Adipocyte (in vitro differentiated cells): ENCODE measurements around the gene TP53.

Experiments
- DNase-seq: peaks from one replicate; pipeline ENCODE4 v3.0.0-alpha.2; 2015; ENCODE audit warnings: low read depth
- H3K27me3 ChIP-seq: replicated peaks from 2 replicates; pipeline ENCODE4 v1.7.0; 2013; ENCODE audit warnings: mild to moderate bottlenecking, low read length, moderate library complexity; ENCODE audit not compliant: control insufficient read depth, insufficient read depth
- H3K36me3 ChIP-seq: 2 replicates; pipeline ENCODE4 v1.7.0; 2013; ENCODE audit warnings: low read length, mild to moderate bottlenecking, moderate library complexity; ENCODE audit not compliant: control insufficient read depth, insufficient read depth, severe bottlenecking
- H3K4me1 ChIP-seq: 2 replicates; pipeline ENCODE4 v1.7.0; 2013; ENCODE audit warnings: mild to moderate bottlenecking, low read length, moderate library complexity; ENCODE audit not compliant: control insufficient read depth, insufficient read depth
- H3K4me3 ChIP-seq: 2 replicates; pipeline ENCODE4 v1.7.0; 2013; ENCODE audit warnings: mild to moderate bottlenecking, low read length, moderate library complexity
- H3K9ac ChIP-seq: 2 replicates; pipeline ENCODE4 v1.7.0; 2013; ENCODE audit warnings: mild to moderate bottlenecking, low read length, moderate library complexity
- H3K9me3 ChIP-seq: 2 replicates; pipeline ENCODE4 v1.7.0; 2013; ENCODE audit warnings: mild to moderate bottlenecking, low read length, moderate library complexity; ENCODE audit not compliant: control insufficient read depth

Gene TP53

DNA sequence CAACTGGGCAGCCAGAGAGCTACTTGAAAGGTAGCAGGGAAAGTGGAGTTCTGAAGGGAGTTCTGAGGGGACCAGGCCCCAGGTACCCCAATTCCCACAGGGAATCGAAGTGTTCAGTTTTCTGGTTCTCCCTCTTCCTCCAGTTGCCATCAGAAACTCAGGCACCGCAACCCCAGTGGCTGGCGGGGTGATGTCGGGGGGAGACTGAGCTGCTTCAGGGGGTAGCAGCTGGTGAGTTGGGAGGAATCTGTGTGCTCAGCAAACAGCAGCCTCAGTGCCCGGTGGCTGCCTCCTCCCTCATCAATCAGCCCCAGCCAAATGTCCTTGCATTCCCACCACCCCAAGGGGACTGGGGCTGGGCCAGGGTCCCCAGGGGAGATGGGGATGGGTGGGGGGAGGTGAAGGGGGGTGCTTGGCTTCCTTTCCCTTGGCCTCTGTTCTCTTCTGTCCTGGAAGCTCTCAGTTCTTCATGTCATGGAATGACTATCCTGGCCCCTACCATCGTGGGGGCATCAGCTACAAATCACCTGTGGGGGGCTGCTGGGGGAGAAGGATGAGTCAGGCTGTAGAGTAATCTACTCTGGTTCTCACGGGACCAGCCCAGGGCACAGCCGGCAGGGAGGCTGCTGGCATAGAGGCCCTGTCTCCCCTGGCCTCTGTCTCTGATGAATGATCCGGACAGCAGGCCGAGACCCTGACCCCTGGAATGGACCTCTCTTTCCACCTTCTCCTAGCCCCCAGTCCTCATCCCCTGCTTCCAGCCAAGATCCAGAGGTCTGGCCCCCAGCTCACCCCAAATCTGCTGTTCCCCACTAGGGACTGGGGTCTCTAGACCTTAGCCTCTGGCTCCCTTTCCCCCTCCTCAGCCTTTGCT lies 27.7 kb upstream of the TP53 start:
- H3K27me3 ChIP-seq = peaks cover 61% of the 10 kb centered on the region
- H3K4me3 ChIP-seq = no peak overlapping the region
- DNase-seq = no peak
- H3K36me3 ChIP-seq = no peaks in the 10 kb centered on the region
- H3K4me1 ChIP-seq = peaks cover 7% of the 10 kb centered on the region
- H3K9ac ChIP-seq = no peak overlapping the region
- no peaks in the 10 kb centered on the region for H3K9me3 ChIP-seq

- no peak for DNase-seq
- H3K4me1 ChIP-seq = peaks cover 7% of the 10 kb centered on the region
- no peak overlapping the region for H3K9ac ChIP-seq
- H3K36me3 ChIP-seq = no peaks in the 10 kb centered on the region
- H3K27me3 ChIP-seq = peaks cover 53% of the 10 kb centered on the region
- H3K9me3 ChIP-seq = no peaks in the 10 kb centered on the region
- H3K4me3 ChIP-seq = no peak overlapping the region
These were observed 26.5 kb upstream of the TP53 start for GRCh38 chr17:7713782-7714181.

- Histone ChIP-seq H3K4me3 (no peak overlapping the region), H3K4me1 (peaks cover 7% of the 10 kb centered on the region), H3K9ac (no peak overlapping the region), H3K9me3 (no peaks in the 10 kb centered on the region), H3K36me3 (no peaks in the 10 kb centered on the region), H3K27me3 (peaks cover 58% of the 10 kb centered on the region)
- no peak for DNase-seq
These were observed 25.0 kb upstream of the TP53 start for GRCh38 chr17:7712111-7712771.

DNA sequence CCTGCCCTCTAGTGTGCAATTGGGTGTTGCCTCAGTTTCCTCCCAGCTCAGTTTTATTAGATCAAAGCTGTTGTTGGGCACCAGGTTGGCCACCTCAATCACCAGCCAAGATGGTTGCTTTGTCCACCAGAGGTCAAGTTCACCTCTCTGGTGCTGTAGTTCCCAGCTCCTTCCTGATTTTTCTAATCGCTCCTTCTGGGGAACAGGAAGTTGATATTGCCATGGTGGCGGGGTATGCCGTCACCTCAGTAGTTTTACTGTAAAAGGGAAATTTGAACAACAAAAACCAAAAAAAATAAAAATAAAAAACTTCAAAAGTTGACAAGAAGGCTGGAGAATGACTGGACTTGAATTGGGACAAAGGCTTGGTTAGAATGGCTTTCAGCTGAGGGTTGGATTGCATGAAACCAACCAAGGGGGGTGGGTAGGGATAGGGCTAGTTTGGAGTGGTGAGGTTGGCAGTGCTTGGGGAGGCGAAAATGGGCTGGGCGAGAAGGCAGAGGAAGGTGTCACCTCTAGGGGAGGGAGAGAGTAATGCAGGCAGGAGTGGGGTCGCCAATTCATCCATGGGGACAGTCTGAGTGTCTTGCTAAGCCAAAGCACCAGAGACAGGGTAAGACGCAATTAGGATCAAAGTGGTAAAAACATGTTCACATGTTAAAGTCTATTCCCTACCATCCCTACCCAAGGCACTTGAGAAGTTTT lies 23.9 kb upstream of the TP53 start:
- Histone ChIP-seq H3K27me3 (peaks cover 68% of the 10 kb centered on the region), H3K4me3 (no peak overlapping the region), H3K9me3 (no peaks in the 10 kb centered on the region), H3K4me1 (no peaks in the 10 kb centered on the region), H3K36me3 (no peaks in the 10 kb centered on the region), H3K9ac (no peak overlapping the region)
- no peak for DNase-seq

DNA sequence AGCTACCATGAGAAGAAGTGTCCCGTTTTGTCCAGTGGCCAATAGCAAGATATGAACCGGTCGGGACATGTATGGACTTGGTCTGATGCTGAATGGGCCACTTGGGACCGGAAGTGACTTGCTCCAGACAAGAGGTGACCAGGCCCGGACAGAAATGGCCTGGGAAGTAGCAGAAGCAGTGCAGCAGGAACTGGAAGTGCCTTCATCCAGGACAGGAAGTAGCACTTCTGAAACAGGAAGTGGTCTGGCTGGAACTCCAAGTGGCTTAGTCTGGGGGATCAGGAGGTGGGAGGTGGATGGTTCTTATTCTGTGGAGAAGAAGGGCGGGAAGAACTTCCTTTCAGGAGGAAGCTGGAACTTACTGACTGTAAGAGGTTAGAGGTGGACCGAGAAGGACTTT lies 23.0 kb upstream of the TP53 start:
- Histone ChIP-seq H3K36me3 (no peaks in the 10 kb centered on the region), H3K27me3 (peaks cover 66% of the 10 kb centered on the region), H3K9me3 (no peaks in the 10 kb centered on the region), H3K4me1 (no peaks in the 10 kb centered on the region), H3K9ac (no peak overlapping the region), H3K4me3 (no peak overlapping the region)
- no peak for DNase-seq

GRCh38 chr17:7709031-7709430 lies 21.7 kb upstream of the TP53 start:
- no peak overlapping the region for H3K4me3 ChIP-seq
- DNase-seq = no peak
- H3K36me3 ChIP-seq = no peaks in the 10 kb centered on the region
- peaks cover 7% of the 10 kb centered on the region for H3K4me1 ChIP-seq
- H3K9me3 ChIP-seq = no peaks in the 10 kb centered on the region
- no peak overlapping the region for H3K9ac ChIP-seq
- H3K27me3 ChIP-seq = peaks cover 71% of the 10 kb centered on the region

DNA sequence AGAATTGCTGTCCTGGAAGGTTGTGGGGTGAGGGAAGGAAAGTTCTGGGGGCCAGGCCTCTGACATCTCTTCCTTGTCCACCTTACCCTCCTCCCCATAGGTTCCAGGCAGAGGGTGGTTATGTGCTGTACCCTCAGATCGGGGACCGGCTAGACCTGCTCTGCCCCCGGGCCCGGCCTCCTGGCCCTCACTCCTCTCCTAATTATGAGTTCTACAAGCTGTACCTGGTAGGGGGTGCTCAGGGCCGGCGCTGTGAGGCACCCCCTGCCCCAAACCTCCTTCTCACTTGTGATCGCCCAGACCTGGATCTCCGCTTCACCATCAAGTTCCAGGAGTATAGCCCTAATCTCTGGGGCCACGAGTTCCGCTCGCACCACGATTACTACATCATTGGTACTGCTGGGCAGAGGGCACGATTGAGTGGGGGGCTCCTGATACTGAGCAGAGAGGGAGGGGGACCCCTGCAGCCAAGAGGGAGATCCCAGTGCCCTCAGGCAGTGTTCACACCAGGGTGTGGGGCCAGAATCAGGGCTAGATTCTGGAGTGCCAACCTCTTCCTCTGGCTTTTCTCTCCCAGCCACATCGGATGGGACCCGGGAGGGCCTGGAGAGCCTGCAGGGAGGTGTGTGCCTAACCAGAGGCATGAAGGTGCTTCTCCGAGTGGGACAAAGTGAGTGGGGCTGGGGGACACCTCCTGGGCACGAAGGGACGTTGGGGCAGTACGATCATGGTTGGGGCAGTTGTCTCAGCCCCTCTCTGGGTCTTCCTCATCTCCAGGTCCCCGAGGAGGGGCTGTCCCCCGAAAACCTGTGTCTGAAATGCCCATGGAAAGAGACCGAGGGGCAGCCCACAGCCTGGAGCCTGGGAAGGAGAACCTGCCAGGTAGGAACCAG lies 20.8 kb upstream of the TP53 start:
- H3K4me3 ChIP-seq = no peak overlapping the region
- H3K9me3 ChIP-seq = no peaks in the 10 kb centered on the region
- peaks cover 67% of the 10 kb centered on the region for H3K27me3 ChIP-seq
- peaks cover 11% of the 10 kb centered on the region for H3K4me1 ChIP-seq
- H3K36me3 ChIP-seq = no peaks in the 10 kb centered on the region
- no peak overlapping the region for H3K9ac ChIP-seq
- no peak for DNase-seq

GRCh38 chr17:7707446-7707845 lies 20.2 kb upstream of the TP53 start:
- Histone ChIP-seq H3K4me3 (no peak overlapping the region), H3K27me3 (peaks cover 63% of the 10 kb centered on the region), H3K9ac (no peak overlapping the region), H3K36me3 (no peaks in the 10 kb centered on the region), H3K9me3 (no peaks in the 10 kb centered on the region), H3K4me1 (peaks cover 11% of the 10 kb centered on the region)
- DNase-seq = no peak

DNA sequence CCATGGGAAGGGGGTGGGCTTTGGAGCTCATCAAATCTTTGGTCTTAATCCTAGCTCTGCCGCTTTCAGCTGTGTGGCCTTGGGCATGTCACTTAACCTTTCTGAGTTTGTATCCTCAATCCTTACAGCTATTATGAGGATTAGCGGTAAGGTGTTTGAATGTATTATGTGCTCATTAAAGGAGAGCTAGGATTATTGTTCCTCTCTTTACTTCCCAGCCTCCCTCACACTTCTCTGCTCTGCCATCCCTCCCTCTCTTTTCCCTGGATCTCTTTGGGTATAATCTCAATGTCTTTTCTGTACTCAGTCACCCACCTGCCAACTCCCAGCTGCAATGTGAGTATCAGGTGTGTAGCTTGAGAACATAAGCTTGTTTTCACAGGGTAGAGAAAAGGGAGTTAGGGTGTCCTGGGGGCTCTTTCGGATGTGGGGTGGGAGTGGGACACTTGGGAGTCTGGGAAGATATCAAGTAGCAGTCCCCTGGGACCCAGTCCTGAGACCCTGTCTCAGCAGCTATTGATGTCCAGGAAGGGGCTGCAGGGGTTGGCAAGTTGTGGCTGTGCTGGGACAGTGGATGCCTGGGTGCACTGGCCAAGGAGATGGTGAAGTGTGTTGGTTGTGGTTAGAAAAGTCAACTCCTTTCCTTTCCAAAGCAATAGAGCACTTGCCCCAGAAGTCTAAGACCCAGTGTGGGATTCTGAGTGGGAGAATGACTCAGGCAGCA lies 19.5 kb upstream of the TP53 start:
- Histone ChIP-seq H3K9me3 (no peaks in the 10 kb centered on the region), H3K36me3 (peaks cover 3% of the 10 kb centered on the region), H3K4me3 (no peak overlapping the region), H3K4me1 (peaks cover 11% of the 10 kb centered on the region), H3K27me3 (peaks cover 56% of the 10 kb centered on the region), H3K9ac (no peak overlapping the region)
- no peak for DNase-seq
